ENCODE data around the gene S1PR3. TPM values are rescaled to one million over a fixed set of nuclear protein-coding genes. Genes with fewer than 3 reads are reported as not detected.
A peak's percentile ranks its signal among the peaks of the same experiment; 100 is the strongest.
"Not testable (repeated sequence)": the region's sequence is repeated elsewhere in the genome, so short reads cannot be mapped to it uniquely, and the experiment has no call there.

S1PR3 gene
- 1 to 10 TPM; 3.2 to 6.7 TPM for polyA plus RNA-seq

DNA sequence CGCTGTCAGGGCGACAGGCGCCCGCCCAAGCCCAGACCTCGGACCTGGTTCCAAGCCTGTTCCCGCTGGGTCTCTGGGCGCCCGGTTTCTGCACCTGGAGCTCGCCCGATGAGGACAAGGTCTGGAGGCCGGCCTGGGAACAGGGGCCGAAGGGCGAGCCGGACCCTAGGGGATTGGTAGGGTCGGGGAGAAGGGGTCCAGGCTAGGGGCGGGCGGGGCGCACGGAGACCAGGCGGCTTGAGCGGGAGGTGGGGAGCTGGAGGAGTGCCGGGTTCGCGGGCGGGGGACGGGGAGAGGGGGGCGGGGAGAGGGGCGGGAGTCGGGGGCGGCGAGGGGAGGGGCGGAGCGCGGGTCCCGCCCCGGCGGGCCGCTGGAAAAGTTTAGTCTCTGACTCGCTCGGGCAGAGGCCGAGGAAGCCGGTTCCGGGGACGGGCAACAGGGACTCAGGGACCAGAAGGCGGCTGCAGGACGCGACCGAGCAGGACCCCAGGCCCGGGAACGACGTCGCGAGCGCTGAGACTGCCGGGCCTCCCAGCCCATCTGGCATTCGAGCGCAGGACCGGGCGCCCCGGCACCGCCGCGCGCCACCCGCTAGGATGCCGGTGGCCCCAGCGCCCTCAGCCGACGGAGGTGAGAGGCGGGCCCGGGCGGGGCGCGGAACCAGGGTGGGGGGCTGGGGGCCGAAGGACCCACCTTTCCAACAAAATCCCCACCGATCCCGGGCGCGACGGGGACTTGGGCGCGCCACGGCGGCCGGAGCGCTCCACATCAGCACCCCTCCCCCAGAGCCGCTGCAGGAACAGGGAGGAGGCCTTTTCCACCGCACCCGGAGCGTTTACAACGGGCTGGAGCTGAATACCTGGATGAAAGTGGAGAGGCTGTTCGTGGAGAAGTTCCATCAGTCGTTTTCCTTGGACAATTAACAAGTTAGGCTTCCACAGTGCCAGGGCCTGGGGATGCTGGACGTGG lies at the start of gene S1PR3:
Gene S1PR3, plus strand, starts transcription at position 403 of the 969 bp plus-strand sequence. CDS start 9,733 bp downstream, outside the sequence.
- Histone ChIP-seq H3K9me3 (ENCODE audit: control insufficient read depth in 2 of 2, insufficient read depth in 1 of 2, low read depth in 1 of 2, low read length in 1 of 2) (no peaks in the 10 kb centered on the region), H3K27ac (ENCODE audit: low read depth in 2 of 2, low read length in 1 of 2) (peak within 1 kb of the TSS; percentile 75 to 86), H3K4me3 (ENCODE audit: low read depth in 1 of 2, low read length in 2 of 2) (peak within 1 kb of the TSS; percentile 56 to 67), H3K27me3 (ENCODE audit: control insufficient read depth in 1 of 2, insufficient read depth in 2 of 2, low read length in 2 of 2) (no peaks in the 10 kb centered on the region), H3K4me1 (ENCODE audit: control insufficient read depth in 2 of 2, insufficient read depth in 2 of 2, low read length in 1 of 2) (peaks cover under 1 to 3% of the 10 kb centered on the region in 2 donors), H3K36me3 (ENCODE audit: control insufficient read depth in 2 of 2, insufficient read depth in 2 of 2, low read length in 1 of 2) (no peaks in the 10 kb centered on the region)
- WGBS, 2 donors: 1 to 2% methylated on average over 56 to 90 of the region's 94 CpGs

DNA sequence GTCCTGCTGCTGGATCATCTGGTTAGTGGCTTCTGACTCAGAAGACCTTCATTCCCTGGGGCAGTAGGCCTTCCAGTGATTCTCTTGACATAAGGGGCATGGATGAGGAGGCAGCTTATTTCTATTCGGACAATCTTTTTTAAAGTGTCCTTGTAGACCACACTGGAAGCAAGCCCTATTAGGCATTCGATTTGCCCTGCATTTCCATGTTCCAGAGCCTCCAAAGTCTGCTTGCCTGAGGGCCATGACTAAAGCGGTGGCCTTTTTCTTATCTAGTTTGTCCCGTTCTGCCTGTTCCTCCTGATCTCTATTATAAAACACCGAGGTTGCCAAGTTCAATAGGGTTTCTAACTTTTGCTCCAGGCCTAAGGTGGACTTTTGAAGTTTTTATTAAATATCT lies 49.7 kb upstream of the S1PR3 start:
- H3K4me1 ChIP-seq (ENCODE audit: control insufficient read depth in 2 of 2, insufficient read depth in 2 of 2, low read length in 1 of 2); H3K4me3 ChIP-seq (ENCODE audit: low read depth in 1 of 2, low read length in 2 of 2); H3K9me3 ChIP-seq (ENCODE audit: control insufficient read depth in 2 of 2, insufficient read depth in 1 of 2, low read depth in 1 of 2, low read length in 1 of 2); H3K36me3 ChIP-seq (ENCODE audit: control insufficient read depth in 2 of 2, insufficient read depth in 2 of 2, low read length in 1 of 2); H3K27me3 ChIP-seq (ENCODE audit: control insufficient read depth in 1 of 2, insufficient read depth in 2 of 2, low read length in 2 of 2); H3K27ac ChIP-seq (ENCODE audit: low read depth in 2 of 2, low read length in 1 of 2): not testable (repeated sequence)
- WGBS, 2 donors: 42 to 48% methylated on average over 5 of the region's 5 CpGs

DNA sequence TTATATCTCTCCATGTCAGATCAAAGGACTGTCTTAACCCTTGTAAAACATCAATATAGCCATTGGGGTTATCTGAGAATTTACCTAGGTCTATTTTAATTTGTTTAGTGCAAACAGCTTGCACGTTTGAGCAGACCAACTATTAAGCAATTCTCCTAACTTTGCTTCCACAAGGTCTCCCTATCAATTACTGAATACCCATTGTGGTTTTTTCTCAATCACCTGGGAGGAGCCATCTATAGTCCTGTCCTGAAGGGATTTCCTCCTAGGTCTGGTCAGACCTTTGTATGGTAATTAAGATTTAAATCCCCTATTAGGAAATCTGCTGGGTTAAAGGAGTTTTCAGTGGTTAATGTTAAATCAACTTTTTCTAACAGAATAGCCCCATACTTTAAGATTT lies 48.9 kb upstream of the S1PR3 start:
- Histone ChIP-seq H3K4me3 (ENCODE audit: low read depth in 1 of 2, low read length in 2 of 2) (no peak overlapping the region), H3K4me1 (ENCODE audit: control insufficient read depth in 2 of 2, insufficient read depth in 2 of 2, low read length in 1 of 2) (no peaks in the 10 kb centered on the region), H3K27ac (ENCODE audit: low read depth in 2 of 2, low read length in 1 of 2) (no peak overlapping the region), H3K9me3 (ENCODE audit: control insufficient read depth in 2 of 2, insufficient read depth in 1 of 2, low read depth in 1 of 2, low read length in 1 of 2) (no peaks in the 10 kb centered on the region), H3K27me3 (ENCODE audit: control insufficient read depth in 1 of 2, insufficient read depth in 2 of 2, low read length in 2 of 2) (no peaks in the 10 kb centered on the region), H3K36me3 (ENCODE audit: control insufficient read depth in 2 of 2, insufficient read depth in 2 of 2, low read length in 1 of 2) (no peaks in the 10 kb centered on the region)
- WGBS, 2 donors: 36 to 46% methylated on average over 1 of the region's 1 CpG

DNA sequence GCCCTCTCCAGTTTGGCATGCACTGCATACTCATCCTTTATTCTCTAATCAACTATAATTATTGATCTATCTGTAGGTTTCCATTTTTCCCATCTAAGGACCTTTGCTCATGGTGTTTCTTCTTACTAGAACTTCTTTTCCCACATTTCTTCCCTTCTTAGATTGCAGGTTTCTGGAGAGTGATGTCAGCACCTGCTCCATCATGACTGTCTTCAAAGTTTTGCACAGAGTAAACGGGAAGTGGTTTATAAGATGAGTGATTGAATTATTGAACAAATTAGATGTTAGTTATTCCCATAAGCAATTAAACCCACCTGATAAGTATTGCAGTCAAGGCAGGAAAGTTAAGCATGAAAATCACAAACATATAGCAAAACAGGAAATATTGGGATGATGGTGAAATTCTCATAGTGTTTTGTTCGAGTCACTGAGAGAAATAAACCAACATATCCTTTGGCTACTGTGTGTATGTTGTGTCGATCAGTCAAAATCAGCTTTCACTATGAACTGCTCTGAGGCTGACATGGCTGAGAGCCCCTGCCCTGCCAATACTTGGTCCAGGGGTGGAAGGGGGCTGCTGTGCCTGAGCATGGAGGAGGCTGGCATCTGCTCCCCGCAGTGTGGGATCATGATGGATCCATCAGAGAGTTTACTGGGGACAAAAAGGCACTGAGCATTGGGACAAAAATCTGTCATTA lies 45.5 kb upstream of the S1PR3 start:
- no peak overlapping the region for H3K4me3 ChIP-seq (ENCODE audit: low read depth in 1 of 2, low read length in 2 of 2)
- 60 to 66% methylated on average over 4 of the region's 4 CpGs for WGBS, 2 donors
- no peaks in the 10 kb centered on the region for H3K36me3 ChIP-seq (ENCODE audit: control insufficient read depth in 2 of 2, insufficient read depth in 2 of 2, low read length in 1 of 2)
- H3K27me3 ChIP-seq (ENCODE audit: control insufficient read depth in 1 of 2, insufficient read depth in 2 of 2, low read length in 2 of 2): no peaks in the 10 kb centered on the region
- H3K4me1 ChIP-seq (ENCODE audit: control insufficient read depth in 2 of 2, insufficient read depth in 2 of 2, low read length in 1 of 2): peaks cover 0 to 9% of the 10 kb centered on the region in 2 donors
- H3K9me3 ChIP-seq (ENCODE audit: control insufficient read depth in 2 of 2, insufficient read depth in 1 of 2, low read depth in 1 of 2, low read length in 1 of 2): peaks cover 0 to 2% of the 10 kb centered on the region in 2 donors
- H3K27ac ChIP-seq (ENCODE audit: low read depth in 2 of 2, low read length in 1 of 2): no peak overlapping the region

DNA sequence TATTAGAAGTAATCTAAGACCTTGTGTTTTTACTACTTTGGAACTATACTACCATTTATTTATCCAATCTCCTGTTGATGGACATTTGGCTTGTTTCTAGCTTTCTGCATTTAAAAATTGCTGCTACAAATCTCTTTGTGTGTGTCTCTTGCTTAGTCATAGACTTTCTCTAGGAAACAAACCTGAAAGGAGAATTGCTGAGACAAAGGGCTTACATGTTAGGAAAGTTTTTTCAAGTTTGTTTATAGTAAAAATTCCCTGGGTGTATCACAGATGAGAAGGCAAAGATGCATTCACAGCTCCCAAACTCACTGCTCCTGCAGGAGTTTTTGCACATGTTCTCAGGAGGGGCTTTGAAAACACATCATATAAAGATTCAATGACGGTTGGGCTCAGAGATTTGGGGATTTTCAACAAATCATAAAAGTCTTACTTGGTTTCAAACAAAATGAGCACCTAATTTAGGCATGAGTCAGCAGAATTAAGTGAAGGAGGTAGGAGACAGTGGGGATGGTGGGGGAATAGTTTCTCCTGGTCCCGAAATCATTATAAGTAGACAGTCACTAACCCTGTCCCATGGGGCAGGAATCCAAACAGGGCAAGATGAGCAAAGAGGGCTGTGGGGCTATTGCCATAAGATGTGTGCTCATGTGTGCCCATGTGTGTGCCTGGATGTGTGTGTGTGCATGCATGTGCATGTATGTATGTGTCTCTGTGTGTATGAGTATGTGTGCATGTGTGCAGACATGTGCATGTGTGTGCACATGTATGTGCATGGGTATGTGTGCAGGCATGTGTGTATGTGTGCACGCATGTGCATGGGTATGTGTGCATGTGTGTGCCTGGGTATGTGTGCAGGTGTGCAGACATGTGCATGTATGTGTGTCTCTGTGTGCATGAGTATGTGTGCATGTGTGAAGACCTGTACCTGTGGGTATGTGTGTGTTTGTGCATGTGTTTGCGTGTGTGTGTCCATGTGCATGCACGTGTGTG lies 43.4 kb upstream of the S1PR3 start:
- Histone ChIP-seq H3K36me3 (ENCODE audit: control insufficient read depth in 2 of 2, insufficient read depth in 2 of 2, low read length in 1 of 2) (no peaks in the 10 kb centered on the region), H3K9me3 (ENCODE audit: control insufficient read depth in 2 of 2, insufficient read depth in 1 of 2, low read depth in 1 of 2, low read length in 1 of 2) (peaks cover 0 to 2% of the 10 kb centered on the region in 2 donors), H3K27ac (ENCODE audit: low read depth in 2 of 2, low read length in 1 of 2) (no peak overlapping the region), H3K27me3 (ENCODE audit: control insufficient read depth in 1 of 2, insufficient read depth in 2 of 2, low read length in 2 of 2) (no peaks in the 10 kb centered on the region), H3K4me3 (ENCODE audit: low read depth in 1 of 2, low read length in 2 of 2) (no peak overlapping the region), H3K4me1 (ENCODE audit: control insufficient read depth in 2 of 2, insufficient read depth in 2 of 2, low read length in 1 of 2) (peaks cover 6 to 14% of the 10 kb centered on the region in 2 donors)
- WGBS, 2 donors: 62 to 68% methylated on average over 5 of the region's 5 CpGs

DNA sequence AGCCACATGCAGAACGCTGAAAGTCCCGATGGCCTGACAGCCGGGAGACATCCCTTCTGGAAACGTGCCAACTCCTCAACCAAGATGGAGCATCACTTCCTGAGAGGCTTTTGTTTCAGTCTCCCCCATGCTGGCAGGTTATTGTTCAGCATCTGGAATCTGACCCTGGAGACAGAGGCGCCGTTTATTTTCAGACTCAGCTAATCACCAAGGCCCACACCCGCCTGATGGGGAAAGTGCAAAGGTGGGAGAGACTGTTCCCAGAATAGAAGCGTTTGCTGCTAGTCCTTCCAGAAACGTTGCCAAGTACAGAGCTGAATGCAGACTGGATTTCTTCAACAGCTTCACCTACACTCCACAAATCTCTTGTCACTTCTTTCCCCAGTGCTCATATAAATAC lies 41.8 kb upstream of the S1PR3 start:
- Histone ChIP-seq H3K36me3 (ENCODE audit: control insufficient read depth in 2 of 2, insufficient read depth in 2 of 2, low read length in 1 of 2) (no peaks in the 10 kb centered on the region), H3K27me3 (ENCODE audit: control insufficient read depth in 1 of 2, insufficient read depth in 2 of 2, low read length in 2 of 2) (no peaks in the 10 kb centered on the region), H3K4me1 (ENCODE audit: control insufficient read depth in 2 of 2, insufficient read depth in 2 of 2, low read length in 1 of 2) (peaks cover 9 to 19% of the 10 kb centered on the region in 2 donors), H3K9me3 (ENCODE audit: control insufficient read depth in 2 of 2, insufficient read depth in 1 of 2, low read depth in 1 of 2, low read length in 1 of 2) (peaks cover 0 to 2% of the 10 kb centered on the region in 2 donors), H3K27ac (ENCODE audit: low read depth in 2 of 2, low read length in 1 of 2) (peak overlapping the region; percentile 8 to 38), H3K4me3 (ENCODE audit: low read depth in 1 of 2, low read length in 2 of 2) (no peak overlapping the region)
- 20 to 27% methylated on average over 9 of the region's 9 CpGs for WGBS, 2 donors

DNA sequence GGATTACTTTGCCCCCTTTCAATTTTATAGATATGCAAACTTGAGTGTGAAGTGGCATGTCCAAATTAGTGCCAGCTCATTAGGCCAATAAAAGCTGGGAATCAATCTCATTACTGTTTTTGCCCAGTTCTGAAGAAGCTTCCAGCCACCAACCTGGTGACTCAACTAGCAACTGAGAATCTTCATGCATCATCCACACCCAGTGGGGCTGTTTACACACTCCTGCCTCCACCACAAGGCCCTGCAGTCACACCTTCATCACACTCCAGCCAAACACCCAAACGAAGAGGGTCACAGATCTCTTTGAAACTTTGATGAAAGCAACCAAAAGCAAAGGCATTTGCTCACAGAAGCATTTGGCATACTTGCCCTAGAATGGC lies 41.3 kb upstream of the S1PR3 start:
- no peaks in the 10 kb centered on the region for H3K27me3 ChIP-seq (ENCODE audit: control insufficient read depth in 1 of 2, insufficient read depth in 2 of 2, low read length in 2 of 2)
- no peaks in the 10 kb centered on the region for H3K36me3 ChIP-seq (ENCODE audit: control insufficient read depth in 2 of 2, insufficient read depth in 2 of 2, low read length in 1 of 2)
- H3K4me3 ChIP-seq (ENCODE audit: low read depth in 1 of 2, low read length in 2 of 2): no peak overlapping the region
- peaks cover 9 to 19% of the 10 kb centered on the region in 2 donors for H3K4me1 ChIP-seq (ENCODE audit: control insufficient read depth in 2 of 2, insufficient read depth in 2 of 2, low read length in 1 of 2)
- H3K27ac ChIP-seq (ENCODE audit: low read depth in 2 of 2, low read length in 1 of 2): peak overlapping the region; percentile 22 to 70
- 27 to 30% methylated on average over 1 of the region's 1 CpG for WGBS, 2 donors
- peaks cover 0 to 2% of the 10 kb centered on the region in 2 donors for H3K9me3 ChIP-seq (ENCODE audit: control insufficient read depth in 2 of 2, insufficient read depth in 1 of 2, low read depth in 1 of 2, low read length in 1 of 2)

DNA sequence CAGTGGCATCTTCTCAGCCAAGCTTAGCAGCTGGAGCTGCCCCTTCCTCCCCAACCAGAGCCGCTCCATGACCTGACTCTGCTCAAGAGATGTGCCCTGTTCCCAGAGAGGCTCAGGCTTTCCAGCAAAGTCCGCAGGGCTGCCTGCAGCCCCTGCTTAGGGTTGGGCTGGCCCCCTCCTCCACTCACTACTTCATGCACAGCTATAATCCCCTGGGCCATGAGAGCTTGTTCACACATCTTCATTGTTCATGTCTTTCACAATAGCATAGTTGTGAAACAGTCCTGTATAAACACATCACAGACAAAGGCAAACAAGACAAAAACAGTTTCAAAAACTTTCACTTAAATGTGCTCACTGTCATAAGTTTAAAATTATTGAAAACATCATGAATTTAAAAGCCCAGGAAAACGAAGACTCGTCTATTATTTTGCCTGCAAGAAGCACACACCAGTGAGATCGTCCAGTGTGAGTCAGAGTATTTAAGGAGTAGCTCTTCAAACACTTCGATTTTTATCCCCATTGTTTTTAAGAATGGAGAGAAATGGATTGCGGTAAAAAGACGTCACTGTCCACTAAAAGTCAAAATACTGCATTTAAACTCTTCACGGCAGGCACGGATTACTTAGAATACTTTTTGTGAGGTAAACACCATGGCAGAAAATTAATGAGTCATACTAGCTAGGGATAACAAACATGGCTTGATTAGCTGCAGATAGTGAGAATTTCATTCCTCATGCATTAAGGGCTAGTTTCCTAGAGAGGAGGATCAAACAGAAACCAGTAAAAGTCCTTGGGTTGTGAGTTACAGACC lies 40.7 kb upstream of the S1PR3 start:
- no peaks in the 10 kb centered on the region for H3K36me3 ChIP-seq (ENCODE audit: control insufficient read depth in 2 of 2, insufficient read depth in 2 of 2, low read length in 1 of 2)
- 35 to 44% methylated on average over 10 of the region's 10 CpGs for WGBS, 2 donors
- no peaks in the 10 kb centered on the region for H3K27me3 ChIP-seq (ENCODE audit: control insufficient read depth in 1 of 2, insufficient read depth in 2 of 2, low read length in 2 of 2)
- no peak overlapping the region for H3K4me3 ChIP-seq (ENCODE audit: low read depth in 1 of 2, low read length in 2 of 2)
- H3K27ac ChIP-seq (ENCODE audit: low read depth in 2 of 2, low read length in 1 of 2): peak overlapping the region; percentile 59 to 70
- peaks cover 9 to 19% of the 10 kb centered on the region in 2 donors for H3K4me1 ChIP-seq (ENCODE audit: control insufficient read depth in 2 of 2, insufficient read depth in 2 of 2, low read length in 1 of 2)
- peaks cover 0 to 2% of the 10 kb centered on the region in 2 donors for H3K9me3 ChIP-seq (ENCODE audit: control insufficient read depth in 2 of 2, insufficient read depth in 1 of 2, low read depth in 1 of 2, low read length in 1 of 2)
